GM12891 (cell line): ENCODE results near the gene ZNF682.

ENCODE experiments used
- POLR2A ChIP-seq: IDR thresholded peaks from 2 replicates; pipeline ENCODE4 v1.6.1; 2011; ENCODE audit warnings: low read depth, low read length, control low read depth
- POU2F2 ChIP-seq: IDR thresholded peaks from 2 replicates; pipeline ENCODE4 v1.6.1; 2011; ENCODE audit warnings: low read depth, mild to moderate bottlenecking, control low read depth, low read length, moderate library complexity
- TAF1 ChIP-seq: IDR thresholded peaks from 2 replicates; pipeline ENCODE4 v1.6.1; 2011; ENCODE audit warnings: low read depth, low read length, control low read depth

DNA sequence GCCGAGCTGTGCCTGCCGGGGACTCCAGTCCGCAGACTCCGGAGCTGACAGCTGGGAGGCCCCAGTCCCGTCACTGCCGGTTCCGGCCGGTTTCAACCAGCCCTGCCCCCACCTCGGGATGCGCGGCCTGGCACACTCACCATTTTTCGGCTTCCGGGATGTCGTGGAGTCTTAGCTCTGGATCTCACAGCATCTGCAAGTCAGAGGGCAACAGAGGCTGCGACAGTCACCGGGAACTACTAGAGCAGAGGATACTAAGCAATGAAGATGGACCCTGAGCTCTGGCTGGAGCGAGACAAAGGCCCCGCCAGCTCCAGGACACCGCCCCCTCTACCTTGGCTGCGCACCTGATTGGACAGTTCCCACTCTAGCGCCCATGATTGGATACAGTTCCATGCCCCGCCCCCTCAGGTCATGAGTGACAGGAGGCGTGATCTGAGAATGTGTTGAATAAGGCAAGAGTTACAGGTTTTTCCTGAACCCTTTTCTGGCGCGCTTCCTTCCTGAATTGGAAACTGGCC, at the start of gene ZNF682:
- TF ChIP-seq POU2F2 (no peak), TAF1 (no peak), POLR2A (no peak)
